HEK293 (cell line): Measurements from ENCODE around the gene MT1B.

ENCODE experiments used
- CTCF ChIA-PET: fragments of 350-600 bp; formaldehyde crosslinking; extraction: SDS; loops from one replicate; lab custom pipeline; 2021; ENCODE audit warnings: antibody characterized with exemption; lab: Yijun Ruan, JAX
- POLR2A ChIA-PET: fragments of 300-600 bp; formaldehyde crosslinking; extraction: SDS; loops from one replicate; lab custom pipeline; 2020; ENCODE audit warnings: antibody characterized with exemption, inconsistent platforms; lab: Yijun Ruan, JAX
- H3K27ac ChIP-seq: fragments of 200-500 bp; sonication (Bioruptor generic); 2 replicates; pipeline ENCODE4 v1.5.1; 2014; ENCODE audit warnings: low read depth, low read length, control low read depth, inconsistent platforms; ENCODE audit errors: extremely low read depth
- H3K36me3 ChIP-seq, 2 experiments: fragments of 200-500 bp in 1 of 2; sonication (Bioruptor generic) in 1 of 2; 1 replicate in 1 of 2; 2 replicates in 1 of 2; pipeline ENCODE4 v1.5.1; 2014 to 2017; ENCODE audit warnings: inconsistent platforms in 2 of 2, low read length in 2 of 2; ENCODE audit not compliant: control insufficient read depth in 2 of 2, insufficient read depth in 1 of 2
- H3K4me1 ChIP-seq: fragments of 200-500 bp; sonication (Bioruptor generic); 2 replicates; pipeline ENCODE4 v1.5.1; 2014; ENCODE audit warnings: mild to moderate bottlenecking, low read length, inconsistent platforms; ENCODE audit not compliant: control insufficient read depth, insufficient read depth
- H3K4me3 ChIP-seq: 2 replicates; pipeline ENCODE4 v1.5.1; 2011; ENCODE audit warnings: low read depth, mild to moderate bottlenecking, control low read depth, low read length, moderate library complexity
- H3K9me3 ChIP-seq: fragments of 200-500 bp; sonication (Bioruptor generic); 2 replicates; pipeline ENCODE4 v1.5.1; 2014; ENCODE audit warnings: low read depth, low read length, inconsistent platforms; ENCODE audit not compliant: control insufficient read depth, insufficient read depth
- IKZF3 ChIP-seq: fragments of 450-650 bp; IDR thresholded peaks from 2 replicates; pipeline ENCODE4 v1.5.0; 2018; ENCODE audit warnings: missing biosample characterization, mild to moderate bottlenecking, missing genetic modification characterization, moderate library complexity
- KLF16 ChIP-seq: fragments of 450-650 bp; formaldehyde crosslinking; IDR thresholded peaks from 2 replicates; pipeline ENCODE4 v1.5.1; 2017; ENCODE audit warnings: missing biosample characterization, missing genetic modification characterization
- RBAK ChIP-seq: fragments of 450-650 bp; formaldehyde crosslinking; IDR thresholded peaks from 2 replicates; pipeline ENCODE4 v1.5.1; 2016; ENCODE audit warnings: missing biosample characterization, missing genetic modification characterization
- SALL2 ChIP-seq: fragments of 450-650 bp; formaldehyde crosslinking; IDR thresholded peaks from 2 replicates; pipeline ENCODE4 v1.5.0; 2017; ENCODE audit warnings: missing biosample characterization, mild to moderate bottlenecking, missing genetic modification characterization, borderline replicate concordance
- WT1 ChIP-seq: fragments of 450-650 bp; formaldehyde crosslinking; IDR thresholded peaks from 2 replicates; pipeline ENCODE4 v1.5.1; 2016; ENCODE audit warnings: missing biosample characterization, missing genetic modification characterization
- ZBTB8A ChIP-seq: fragments of 450-650 bp; formaldehyde crosslinking; IDR thresholded peaks from 2 replicates; pipeline ENCODE4 v1.5.1; 2016; ENCODE audit warnings: missing biosample characterization, missing genetic modification characterization
- ZNF266 ChIP-seq: fragments of 450-650 bp; formaldehyde crosslinking; IDR thresholded peaks from 2 replicates; pipeline ENCODE4 v1.5.1; 2016; ENCODE audit warnings: missing biosample characterization, missing genetic modification characterization, low read depth
- ZNF394 ChIP-seq: fragments of 450-650 bp; formaldehyde crosslinking; IDR thresholded peaks from 2 replicates; pipeline ENCODE4 v1.5.1; 2016; ENCODE audit warnings: missing biosample characterization, missing genetic modification characterization, mild to moderate bottlenecking, moderate library complexity, borderline replicate concordance
- ZNF555 ChIP-seq: fragments of 450-650 bp; formaldehyde crosslinking; conservative IDR thresholded peaks from 2 replicates; pipeline ENCODE4 v1.5.1; 2017; ENCODE audit warnings: missing biosample characterization, mild to moderate bottlenecking, missing genetic modification characterization, inconsistent platforms
- ZNF596 ChIP-seq: fragments of 450-650 bp; IDR thresholded peaks from 2 replicates; pipeline ENCODE4 v1.5.0; 2018; ENCODE audit warnings: missing biosample characterization, mild to moderate bottlenecking, missing genetic modification characterization, moderate library complexity
- ZNF629 ChIP-seq: fragments of 450-650 bp; formaldehyde crosslinking; IDR thresholded peaks from 2 replicates; pipeline ENCODE4 v1.5.1; 2017; ENCODE audit warnings: missing biosample characterization, missing genetic modification characterization
- TF ChIP-seq, protein P1 (sequence below): fragments of 450-650 bp; formaldehyde crosslinking; IDR thresholded peaks from 2 replicates; pipeline ENCODE4 v1.5.1; 2017; ENCODE audit warnings: missing biosample characterization, missing genetic modification characterization
- TF ChIP-seq, protein P2 (sequence below): fragments of 450-650 bp; formaldehyde crosslinking; IDR thresholded peaks from 2 replicates; pipeline ENCODE4 v1.5.1; 2016; ENCODE audit warnings: missing biosample characterization, missing genetic modification characterization, borderline replicate concordance
- TF ChIP-seq, protein P3 (sequence below): fragments of 450-650 bp; formaldehyde crosslinking; conservative IDR thresholded peaks from 2 replicates; pipeline ENCODE4 v1.5.1; 2016; ENCODE audit warnings: low read depth, missing biosample characterization, missing genetic modification characterization

Gene MT1B

DNA sequence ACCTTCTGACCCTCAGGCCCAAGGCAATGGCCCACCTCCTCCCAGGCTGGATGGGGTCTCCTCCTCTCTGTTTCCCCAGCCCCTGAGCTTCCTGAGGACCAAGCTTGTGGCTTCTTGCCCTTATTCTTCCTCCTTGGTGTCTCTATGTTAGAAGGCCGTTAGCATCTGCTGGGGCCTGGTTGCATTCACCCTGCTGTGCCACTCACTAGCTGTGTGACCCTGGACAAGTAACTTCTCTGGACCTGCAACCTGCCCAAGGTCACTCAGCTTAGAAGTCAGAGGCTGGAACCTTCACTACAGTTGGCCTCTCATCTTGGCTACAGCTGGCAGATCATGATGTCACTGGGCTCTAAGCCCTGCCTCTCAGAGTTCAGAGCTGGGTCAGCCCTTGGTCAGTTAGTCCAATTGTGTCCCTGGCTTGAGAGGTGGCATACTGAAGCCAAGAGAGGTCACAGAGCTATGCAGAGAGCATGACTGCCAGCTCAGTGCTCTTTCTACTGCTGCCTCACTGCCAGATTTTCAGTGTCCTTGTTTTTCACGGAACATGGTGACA, 40.3 kb upstream of the MT1B start (continued):
- TF ChIP-seq ZNF629 (tag by site-specific recombination): no peak
- TF ChIP-seq, protein P1, sequence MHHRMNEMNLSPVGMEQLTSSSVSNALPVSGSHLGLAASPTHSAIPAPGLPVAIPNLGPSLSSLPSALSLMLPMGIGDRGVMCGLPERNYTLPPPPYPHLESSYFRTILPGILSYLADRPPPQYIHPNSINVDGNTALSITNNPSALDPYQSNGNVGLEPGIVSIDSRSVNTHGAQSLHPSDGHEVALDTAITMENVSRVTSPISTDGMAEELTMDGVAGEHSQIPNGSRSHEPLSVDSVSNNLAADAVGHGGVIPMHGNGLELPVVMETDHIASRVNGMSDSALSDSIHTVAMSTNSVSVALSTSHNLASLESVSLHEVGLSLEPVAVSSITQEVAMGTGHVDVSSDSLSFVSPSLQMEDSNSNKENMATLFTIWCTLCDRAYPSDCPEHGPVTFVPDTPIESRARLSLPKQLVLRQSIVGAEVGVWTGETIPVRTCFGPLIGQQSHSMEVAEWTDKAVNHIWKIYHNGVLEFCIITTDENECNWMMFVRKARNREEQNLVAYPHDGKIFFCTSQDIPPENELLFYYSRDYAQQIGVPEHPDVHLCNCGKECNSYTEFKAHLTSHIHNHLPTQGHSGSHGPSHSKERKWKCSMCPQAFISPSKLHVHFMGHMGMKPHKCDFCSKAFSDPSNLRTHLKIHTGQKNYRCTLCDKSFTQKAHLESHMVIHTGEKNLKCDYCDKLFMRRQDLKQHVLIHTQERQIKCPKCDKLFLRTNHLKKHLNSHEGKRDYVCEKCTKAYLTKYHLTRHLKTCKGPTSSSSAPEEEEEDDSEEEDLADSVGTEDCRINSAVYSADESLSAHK (tag by site-specific recombination): no peak
- TF ChIP-seq ZNF555: no peak
- TF ChIP-seq, protein P2, sequence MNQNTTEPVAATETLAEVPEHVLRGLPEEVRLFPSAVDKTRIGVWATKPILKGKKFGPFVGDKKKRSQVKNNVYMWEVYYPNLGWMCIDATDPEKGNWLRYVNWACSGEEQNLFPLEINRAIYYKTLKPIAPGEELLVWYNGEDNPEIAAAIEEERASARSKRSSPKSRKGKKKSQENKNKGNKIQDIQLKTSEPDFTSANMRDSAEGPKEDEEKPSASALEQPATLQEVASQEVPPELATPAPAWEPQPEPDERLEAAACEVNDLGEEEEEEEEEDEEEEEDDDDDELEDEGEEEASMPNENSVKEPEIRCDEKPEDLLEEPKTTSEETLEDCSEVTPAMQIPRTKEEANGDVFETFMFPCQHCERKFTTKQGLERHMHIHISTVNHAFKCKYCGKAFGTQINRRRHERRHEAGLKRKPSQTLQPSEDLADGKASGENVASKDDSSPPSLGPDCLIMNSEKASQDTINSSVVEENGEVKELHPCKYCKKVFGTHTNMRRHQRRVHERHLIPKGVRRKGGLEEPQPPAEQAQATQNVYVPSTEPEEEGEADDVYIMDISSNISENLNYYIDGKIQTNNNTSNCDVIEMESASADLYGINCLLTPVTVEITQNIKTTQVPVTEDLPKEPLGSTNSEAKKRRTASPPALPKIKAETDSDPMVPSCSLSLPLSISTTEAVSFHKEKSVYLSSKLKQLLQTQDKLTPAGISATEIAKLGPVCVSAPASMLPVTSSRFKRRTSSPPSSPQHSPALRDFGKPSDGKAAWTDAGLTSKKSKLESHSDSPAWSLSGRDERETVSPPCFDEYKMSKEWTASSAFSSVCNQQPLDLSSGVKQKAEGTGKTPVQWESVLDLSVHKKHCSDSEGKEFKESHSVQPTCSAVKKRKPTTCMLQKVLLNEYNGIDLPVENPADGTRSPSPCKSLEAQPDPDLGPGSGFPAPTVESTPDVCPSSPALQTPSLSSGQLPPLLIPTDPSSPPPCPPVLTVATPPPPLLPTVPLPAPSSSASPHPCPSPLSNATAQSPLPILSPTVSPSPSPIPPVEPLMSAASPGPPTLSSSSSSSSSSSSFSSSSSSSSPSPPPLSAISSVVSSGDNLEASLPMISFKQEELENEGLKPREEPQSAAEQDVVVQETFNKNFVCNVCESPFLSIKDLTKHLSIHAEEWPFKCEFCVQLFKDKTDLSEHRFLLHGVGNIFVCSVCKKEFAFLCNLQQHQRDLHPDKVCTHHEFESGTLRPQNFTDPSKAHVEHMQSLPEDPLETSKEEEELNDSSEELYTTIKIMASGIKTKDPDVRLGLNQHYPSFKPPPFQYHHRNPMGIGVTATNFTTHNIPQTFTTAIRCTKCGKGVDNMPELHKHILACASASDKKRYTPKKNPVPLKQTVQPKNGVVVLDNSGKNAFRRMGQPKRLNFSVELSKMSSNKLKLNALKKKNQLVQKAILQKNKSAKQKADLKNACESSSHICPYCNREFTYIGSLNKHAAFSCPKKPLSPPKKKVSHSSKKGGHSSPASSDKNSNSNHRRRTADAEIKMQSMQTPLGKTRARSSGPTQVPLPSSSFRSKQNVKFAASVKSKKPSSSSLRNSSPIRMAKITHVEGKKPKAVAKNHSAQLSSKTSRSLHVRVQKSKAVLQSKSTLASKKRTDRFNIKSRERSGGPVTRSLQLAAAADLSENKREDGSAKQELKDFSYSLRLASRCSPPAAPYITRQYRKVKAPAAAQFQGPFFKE: no peak
- TF ChIP-seq ZNF266 (tag by site-specific recombination): no peak
- no peak for TF ChIP-seq WT1
- TF ChIP-seq ZNF394 (tag by site-specific recombination): no peak
- TF ChIP-seq, protein P3, sequence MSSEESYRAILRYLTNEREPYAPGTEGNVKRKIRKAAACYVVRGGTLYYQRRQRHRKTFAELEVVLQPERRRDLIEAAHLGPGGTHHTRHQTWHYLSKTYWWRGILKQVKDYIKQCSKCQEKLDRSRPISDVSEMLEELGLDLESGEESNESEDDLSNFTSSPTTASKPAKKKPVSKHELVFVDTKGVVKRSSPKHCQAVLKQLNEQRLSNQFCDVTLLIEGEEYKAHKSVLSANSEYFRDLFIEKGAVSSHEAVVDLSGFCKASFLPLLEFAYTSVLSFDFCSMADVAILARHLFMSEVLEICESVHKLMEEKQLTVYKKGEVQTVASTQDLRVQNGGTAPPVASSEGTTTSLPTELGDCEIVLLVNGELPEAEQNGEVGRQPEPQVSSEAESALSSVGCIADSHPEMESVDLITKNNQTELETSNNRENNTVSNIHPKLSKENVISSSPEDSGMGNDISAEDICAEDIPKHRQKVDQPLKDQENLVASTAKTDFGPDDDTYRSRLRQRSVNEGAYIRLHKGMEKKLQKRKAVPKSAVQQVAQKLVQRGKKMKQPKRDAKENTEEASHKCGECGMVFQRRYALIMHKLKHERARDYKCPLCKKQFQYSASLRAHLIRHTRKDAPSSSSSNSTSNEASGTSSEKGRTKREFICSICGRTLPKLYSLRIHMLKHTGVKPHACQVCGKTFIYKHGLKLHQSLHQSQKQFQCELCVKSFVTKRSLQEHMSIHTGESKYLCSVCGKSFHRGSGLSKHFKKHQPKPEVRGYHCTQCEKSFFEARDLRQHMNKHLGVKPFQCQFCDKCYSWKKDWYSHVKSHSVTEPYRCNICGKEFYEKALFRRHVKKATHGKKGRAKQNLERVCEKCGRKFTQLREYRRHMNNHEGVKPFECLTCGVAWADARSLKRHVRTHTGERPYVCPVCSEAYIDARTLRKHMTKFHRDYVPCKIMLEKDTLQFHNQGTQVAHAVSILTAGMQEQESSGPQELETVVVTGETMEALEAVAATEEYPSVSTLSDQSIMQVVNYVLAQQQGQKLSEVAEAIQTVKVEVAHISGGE (tag by site-specific recombination): no peak

DNA sequence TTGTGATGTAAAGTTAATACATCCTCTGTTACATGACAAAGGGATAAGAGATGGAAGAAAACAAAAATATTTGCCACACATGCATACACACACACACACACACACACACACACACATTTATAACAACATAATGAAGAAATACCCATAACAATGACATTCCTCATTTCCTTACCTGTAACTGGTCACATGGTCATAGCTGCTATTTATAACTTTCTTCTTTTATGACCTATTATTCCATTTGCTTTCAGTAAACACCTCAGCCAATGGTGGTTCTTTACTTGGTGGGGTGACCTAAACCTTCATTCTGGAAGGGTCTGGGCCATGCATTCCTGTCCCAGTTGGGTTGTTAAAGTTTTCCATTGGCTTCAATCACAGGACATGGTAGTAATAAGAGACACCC, 38.0 kb upstream of the MT1B start:
- CTCF ChIA-PET: no interaction called here
- no peak overlapping the region for H3K27ac ChIP-seq
- no peaks in the 10 kb centered on the region for H3K9me3 ChIP-seq
- H3K4me1 ChIP-seq: peaks cover 3% of the 10 kb centered on the region; the same call in 1 of the 2 replicates
- TF ChIP-seq SALL2 (no peak), KLF16 (tag by site-specific recombination) (no peak), ZNF596 (tag by site-specific recombination) (no peak), RBAK (tag by site-specific recombination) (no peak), ZBTB8A (no peak), ZNF266 (tag by site-specific recombination) (no peak), IKZF3 (no peak)
- POLR2A ChIA-PET: interaction anchor here (0.8 kb wide), 1 partner anchor 62 kb away, joined by 3 read pairs; no protein-coding TSS in a partner anchor
- no peak overlapping the region for H3K4me3 ChIP-seq
- H3K36me3 ChIP-seq: no peaks in the 10 kb centered on the region
